HL-60 (cell line): ENCODE measurements around the gene CYREN.

Experiments
- DNase-seq, 2 experiments: peaks; one replicate each; pipeline ENCODE4 v3.0.0-alpha.2; 2010 to 2020; ENCODE audit warnings: low read depth in 1 of 2, low spot score in 1 of 2
- H3K27ac ChIP-seq: fragments of 250-450 bp; sonication (Bioruptor Pico); replicated peaks from 2 replicates; pipeline ENCODE4 v1.5.1; 2020; ENCODE audit warnings: mild to moderate bottlenecking, moderate library complexity
- H3K27me3 ChIP-seq: fragments of 250-450 bp; sonication (Bioruptor Pico); 2 replicates; pipeline ENCODE4 v1.5.1; 2021; ENCODE audit warnings: mild to moderate bottlenecking, moderate library complexity; ENCODE audit not compliant: insufficient read depth, poor library complexity, severe bottlenecking
- H3K4me3 ChIP-seq: replicated peaks from 2 replicates; pipeline ENCODE4 v1.5.1; 2011; ENCODE audit warnings: mild to moderate bottlenecking, control low read depth, low read length; ENCODE audit not compliant: insufficient read depth
- GABPA ChIP-seq: IDR thresholded peaks from 2 replicates; pipeline ENCODE4 v1.6.1; 2012; ENCODE audit warnings: low read depth
- POLR2AphosphoS5 ChIP-seq: IDR thresholded peaks from 2 replicates; pipeline ENCODE4 v1.6.1; 2012; ENCODE audit warnings: low read depth
- SPI1 ChIP-seq: IDR thresholded peaks from 2 replicates; pipeline ENCODE4 v1.6.1; 2012; ENCODE audit warnings: low read depth, mild to moderate bottlenecking, borderline replicate concordance
- TF ChIP-seq, protein P1 (sequence below): IDR thresholded peaks from 2 replicates; pipeline ENCODE4 v1.6.1; 2012; ENCODE audit warnings: low read depth; ENCODE audit not compliant: insufficient replicate concordance
- TF ChIP-seq, protein P2 (sequence below): IDR thresholded peaks from one replicate; pipeline ENCODE4 v1.5.1; 2011; ENCODE audit warnings: low read length, control low read depth, inconsistent platforms; ENCODE audit not compliant: insufficient read depth

Gene CYREN

DNA sequence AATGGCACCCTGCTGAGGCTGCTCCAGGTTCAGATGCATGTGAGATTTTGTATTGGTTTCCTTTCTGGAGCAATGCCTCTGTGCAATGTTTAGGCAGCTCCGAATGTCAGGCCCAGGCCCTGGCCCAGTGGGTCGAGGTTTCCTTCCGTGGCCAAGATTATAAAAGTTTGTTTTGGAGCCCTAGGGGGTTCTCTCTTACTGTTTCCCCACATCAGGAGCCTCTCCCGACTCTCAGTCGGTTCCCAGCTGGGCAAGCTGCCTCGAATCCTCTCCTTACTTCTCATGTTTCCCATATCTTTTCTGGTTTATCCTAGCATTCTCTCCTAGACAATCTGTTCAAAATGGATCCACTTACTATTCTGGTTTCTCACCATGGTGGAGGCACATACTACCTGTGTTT, 11.6 kb downstream of the CYREN start:
- Histone ChIP-seq H3K27me3 (no peaks in the 10 kb centered on the region), H3K4me3 (no peak overlapping the region), H3K27ac (no peak overlapping the region; the same call in 1 of the 2 replicates)
- DNase-seq = no peak
- TF ChIP-seq, protein P1, sequence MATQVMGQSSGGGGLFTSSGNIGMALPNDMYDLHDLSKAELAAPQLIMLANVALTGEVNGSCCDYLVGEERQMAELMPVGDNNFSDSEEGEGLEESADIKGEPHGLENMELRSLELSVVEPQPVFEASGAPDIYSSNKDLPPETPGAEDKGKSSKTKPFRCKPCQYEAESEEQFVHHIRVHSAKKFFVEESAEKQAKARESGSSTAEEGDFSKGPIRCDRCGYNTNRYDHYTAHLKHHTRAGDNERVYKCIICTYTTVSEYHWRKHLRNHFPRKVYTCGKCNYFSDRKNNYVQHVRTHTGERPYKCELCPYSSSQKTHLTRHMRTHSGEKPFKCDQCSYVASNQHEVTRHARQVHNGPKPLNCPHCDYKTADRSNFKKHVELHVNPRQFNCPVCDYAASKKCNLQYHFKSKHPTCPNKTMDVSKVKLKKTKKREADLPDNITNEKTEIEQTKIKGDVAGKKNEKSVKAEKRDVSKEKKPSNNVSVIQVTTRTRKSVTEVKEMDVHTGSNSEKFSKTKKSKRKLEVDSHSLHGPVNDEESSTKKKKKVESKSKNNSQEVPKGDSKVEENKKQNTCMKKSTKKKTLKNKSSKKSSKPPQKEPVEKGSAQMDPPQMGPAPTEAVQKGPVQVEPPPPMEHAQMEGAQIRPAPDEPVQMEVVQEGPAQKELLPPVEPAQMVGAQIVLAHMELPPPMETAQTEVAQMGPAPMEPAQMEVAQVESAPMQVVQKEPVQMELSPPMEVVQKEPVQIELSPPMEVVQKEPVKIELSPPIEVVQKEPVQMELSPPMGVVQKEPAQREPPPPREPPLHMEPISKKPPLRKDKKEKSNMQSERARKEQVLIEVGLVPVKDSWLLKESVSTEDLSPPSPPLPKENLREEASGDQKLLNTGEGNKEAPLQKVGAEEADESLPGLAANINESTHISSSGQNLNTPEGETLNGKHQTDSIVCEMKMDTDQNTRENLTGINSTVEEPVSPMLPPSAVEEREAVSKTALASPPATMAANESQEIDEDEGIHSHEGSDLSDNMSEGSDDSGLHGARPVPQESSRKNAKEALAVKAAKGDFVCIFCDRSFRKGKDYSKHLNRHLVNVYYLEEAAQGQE = no peak
- TF ChIP-seq, protein P2, sequence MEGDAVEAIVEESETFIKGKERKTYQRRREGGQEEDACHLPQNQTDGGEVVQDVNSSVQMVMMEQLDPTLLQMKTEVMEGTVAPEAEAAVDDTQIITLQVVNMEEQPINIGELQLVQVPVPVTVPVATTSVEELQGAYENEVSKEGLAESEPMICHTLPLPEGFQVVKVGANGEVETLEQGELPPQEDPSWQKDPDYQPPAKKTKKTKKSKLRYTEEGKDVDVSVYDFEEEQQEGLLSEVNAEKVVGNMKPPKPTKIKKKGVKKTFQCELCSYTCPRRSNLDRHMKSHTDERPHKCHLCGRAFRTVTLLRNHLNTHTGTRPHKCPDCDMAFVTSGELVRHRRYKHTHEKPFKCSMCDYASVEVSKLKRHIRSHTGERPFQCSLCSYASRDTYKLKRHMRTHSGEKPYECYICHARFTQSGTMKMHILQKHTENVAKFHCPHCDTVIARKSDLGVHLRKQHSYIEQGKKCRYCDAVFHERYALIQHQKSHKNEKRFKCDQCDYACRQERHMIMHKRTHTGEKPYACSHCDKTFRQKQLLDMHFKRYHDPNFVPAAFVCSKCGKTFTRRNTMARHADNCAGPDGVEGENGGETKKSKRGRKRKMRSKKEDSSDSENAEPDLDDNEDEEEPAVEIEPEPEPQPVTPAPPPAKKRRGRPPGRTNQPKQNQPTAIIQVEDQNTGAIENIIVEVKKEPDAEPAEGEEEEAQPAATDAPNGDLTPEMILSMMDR = no peak
- no peak for TF ChIP-seq GABPA
- TF ChIP-seq SPI1 = no peak
- no peak for TF ChIP-seq POLR2AphosphoS5

DNA sequence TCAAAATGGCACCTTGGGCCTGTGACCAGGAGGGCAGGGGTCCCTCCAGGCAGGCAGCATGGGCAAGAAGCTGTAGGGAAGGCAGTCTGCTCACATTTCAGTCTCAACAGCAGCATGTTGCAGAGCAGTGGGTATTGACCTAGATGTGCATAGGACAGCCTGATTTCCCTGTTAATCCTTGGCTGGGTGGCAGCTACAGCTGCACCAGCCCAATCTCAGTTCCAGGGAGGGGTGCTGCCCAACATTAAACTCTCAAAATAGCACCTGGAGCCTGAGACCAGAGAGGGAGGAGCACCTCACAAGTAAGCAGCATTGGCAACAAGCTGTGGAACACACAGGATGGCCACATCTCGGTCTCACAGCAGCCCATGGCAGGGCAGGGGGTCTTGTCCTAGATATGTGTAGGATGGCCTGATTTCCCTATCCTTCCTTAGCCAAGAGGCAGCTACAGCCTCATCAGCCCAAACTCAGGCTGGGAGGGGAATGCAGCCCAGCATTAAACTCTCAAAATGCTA, 12.3 kb downstream of the CYREN start:
- Histone ChIP-seq H3K27ac (no peak overlapping the region), H3K27me3 (no peaks in the 10 kb centered on the region), H3K4me3 (no peak overlapping the region)
- DNase-seq = no peak
- TF ChIP-seq, protein P1 = no peak
- TF ChIP-seq SPI1 (no peak), GABPA (no peak), POLR2AphosphoS5 (no peak)
- TF ChIP-seq, protein P2 = no peak

DNA sequence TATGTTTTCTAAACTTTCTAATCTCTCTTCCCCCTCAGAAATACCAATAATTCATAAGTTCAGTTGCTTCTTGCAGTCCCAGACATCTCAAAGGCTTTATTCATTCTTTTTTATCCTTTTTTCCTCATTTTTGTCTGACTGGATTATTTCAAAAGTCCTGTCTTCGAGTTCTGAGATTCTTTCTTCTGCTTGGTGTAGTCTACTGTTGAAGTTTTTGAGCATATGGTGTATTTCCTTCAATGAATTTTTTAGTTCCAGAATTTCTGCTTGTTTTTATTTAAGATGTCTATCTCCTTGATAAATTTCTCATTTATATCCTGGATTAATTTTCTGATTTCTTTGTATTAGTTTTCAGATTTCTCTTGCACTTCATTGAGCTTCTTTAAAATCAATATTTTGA, 14.2 kb downstream of the CYREN start:
- Histone ChIP-seq H3K27me3 (no peaks in the 10 kb centered on the region), H3K27ac (no peak overlapping the region), H3K4me3 (no peak overlapping the region)
- TF ChIP-seq GABPA (no peak), SPI1 (no peak), POLR2AphosphoS5 (no peak)
- TF ChIP-seq, protein P2 = no peak
- TF ChIP-seq, protein P1 = no peak
- no peak for DNase-seq
